Measurements from ENCODE around the gene KASH5.

- TF ChIP-seq CTCF (IDR thresholded peaks at IDR 0.05; ENCODE audit: low read depth, low read length), result no peak
- no peak for TF ChIP-seq EZH2phosphoT487 (IDR thresholded peaks at IDR 0.05; ENCODE audit: low read depth)
Observed at GRCh38 chr19:49382639-49383038, 5.4 kb upstream of the KASH5 start.
